H9 (cell line): ENCODE measurements around the gene MSANTD1. TPM values are rescaled to one million over a fixed set of nuclear protein-coding genes. Genes with fewer than 3 reads are reported as not detected.

Experiments used
- DNase-seq: peaks from one replicate; pipeline ENCODE4 v3.0.0-alpha.2; 2017
- H2AFZ ChIP-seq: one replicate; pipeline ENCODE4 v1.6.1; 2013; ENCODE audit warnings: mild to moderate bottlenecking, low read length, control low read depth, moderate library complexity
- H2AK5ac ChIP-seq: 2 replicates; pipeline ENCODE4 v1.6.1; 2013; ENCODE audit warnings: low read length, control low read depth, mixed read lengths; ENCODE audit not compliant: insufficient read length
- H2BK120ac ChIP-seq: one replicate; pipeline ENCODE4 v1.6.1; 2013; ENCODE audit warnings: low read depth, mild to moderate bottlenecking, low read length, control low read depth, inconsistent platforms; ENCODE audit not compliant: poor library complexity, severe bottlenecking
- H2BK12ac ChIP-seq: 2 replicates; pipeline ENCODE4 v1.6.1; 2013; ENCODE audit warnings: low read length, control low read depth, mixed read lengths, low read depth; ENCODE audit not compliant: insufficient read length
- H2BK15ac ChIP-seq: 2 replicates; pipeline ENCODE4 v1.6.1; 2013; ENCODE audit warnings: low read depth, low read length, control low read depth
- H2BK20ac ChIP-seq: one replicate; pipeline ENCODE4 v1.6.1; 2013; ENCODE audit warnings: low read depth, mild to moderate bottlenecking, low read length, control low read depth, inconsistent platforms; ENCODE audit not compliant: poor library complexity, severe bottlenecking
- H2BK5ac ChIP-seq: 2 replicates; pipeline ENCODE4 v1.6.1; 2013; ENCODE audit warnings: low read length, control low read depth, mixed read lengths; ENCODE audit not compliant: insufficient read length
- H3K14ac ChIP-seq: 2 replicates; pipeline ENCODE4 v1.6.1; 2013; ENCODE audit warnings: low read length, control low read depth; ENCODE audit not compliant: insufficient read depth
- H3K18ac ChIP-seq: 2 replicates; pipeline ENCODE4 v1.6.1; 2013; ENCODE audit warnings: low read depth, mild to moderate bottlenecking, mixed read lengths, low read length, control low read depth; ENCODE audit not compliant: insufficient read length
- H3K23ac ChIP-seq: 2 replicates; pipeline ENCODE4 v1.6.1; 2013; ENCODE audit warnings: low read length, control low read depth, mixed read lengths, low read depth; ENCODE audit not compliant: insufficient read length
- H3K23me2 ChIP-seq: 2 replicates; pipeline ENCODE4 v1.6.1; 2013; ENCODE audit warnings: low read depth, mild to moderate bottlenecking, mixed read lengths, low read length, control low read depth; ENCODE audit not compliant: insufficient read length, poor library complexity, severe bottlenecking
- H3K27ac ChIP-seq: 2 replicates; pipeline ENCODE4 v1.5.1; 2013; ENCODE audit warnings: low read length, control low read depth, mixed read lengths, low read depth; ENCODE audit not compliant: insufficient read length
- H3K27me3 ChIP-seq: 2 replicates; pipeline ENCODE4 v1.6.1; 2013; ENCODE audit warnings: low read length, control low read depth, inconsistent platforms; ENCODE audit not compliant: insufficient read depth
- H3K4ac ChIP-seq: 2 replicates; pipeline ENCODE4 v1.6.1; 2013; ENCODE audit warnings: low read depth, mild to moderate bottlenecking, control low read depth, inconsistent platforms, low read length, moderate library complexity
- H3K4me1 ChIP-seq: 2 replicates; pipeline ENCODE4 v1.6.1; 2013; ENCODE audit warnings: low read length, control low read depth, inconsistent platforms; ENCODE audit not compliant: insufficient read depth
- H3K4me2 ChIP-seq: 2 replicates; pipeline ENCODE4 v1.6.1; 2013; ENCODE audit warnings: low read length, control low read depth, mixed read lengths; ENCODE audit not compliant: insufficient read length, insufficient read depth
- H3K56ac ChIP-seq: 2 replicates; pipeline ENCODE4 v1.6.1; 2013; ENCODE audit warnings: low read depth, mild to moderate bottlenecking, mixed read lengths, low read length, control low read depth; ENCODE audit not compliant: insufficient read length
- H3K79me1 ChIP-seq: 2 replicates; pipeline ENCODE4 v1.6.1; 2013; ENCODE audit warnings: low read depth, mild to moderate bottlenecking, moderate library complexity, low read length, control low read depth, inconsistent platforms; ENCODE audit not compliant: insufficient read depth, poor library complexity, severe bottlenecking
- H3K79me2 ChIP-seq: 2 replicates; pipeline ENCODE4 v1.6.1; 2013; ENCODE audit warnings: low read length, control low read depth, inconsistent platforms; ENCODE audit not compliant: insufficient read depth
- H3K9ac ChIP-seq: 2 replicates; pipeline ENCODE4 v1.6.1; 2013; ENCODE audit warnings: low read length, control low read depth, mixed read lengths; ENCODE audit not compliant: insufficient read length; ENCODE audit errors: extremely low read depth
- H3K9me3 ChIP-seq: one replicate; pipeline ENCODE4 v1.6.1; 2013; ENCODE audit warnings: low read depth, low read length, inconsistent platforms; ENCODE audit not compliant: control insufficient read depth
- H3T11ph ChIP-seq: one replicate; pipeline ENCODE4 v1.6.1; 2013; ENCODE audit warnings: mild to moderate bottlenecking, low read length, control low read depth, inconsistent platforms
- H4K20me1 ChIP-seq: one replicate; pipeline ENCODE4 v1.6.1; 2013; ENCODE audit not compliant: control insufficient read depth, insufficient read length, insufficient read depth
- H4K5ac ChIP-seq: 2 replicates; pipeline ENCODE4 v1.6.1; 2013; ENCODE audit warnings: low read depth, mild to moderate bottlenecking, mixed read lengths, low read length, control low read depth; ENCODE audit not compliant: insufficient read length
- H4K8ac ChIP-seq: replicated peaks from 2 replicates; pipeline ENCODE4 v1.6.1; 2013; ENCODE audit warnings: low read length, control low read depth, mixed read lengths, low read depth; ENCODE audit not compliant: insufficient read length
- H4K91ac ChIP-seq: 2 replicates; pipeline ENCODE4 v1.6.1; 2013; ENCODE audit warnings: low read depth, mild to moderate bottlenecking, moderate library complexity, mixed read lengths, low read length, control low read depth; ENCODE audit not compliant: insufficient read length
- H3K27ac Mint-ChIP-seq, 3 experiments: 2 replicates in 2 of 3; 3 replicates in 1 of 3; pipeline ENCODE4 v1.8.0; 2020 to 2021; ENCODE audit warnings: mixed read lengths in 3 of 3, mild to moderate bottlenecking in 1 of 3, moderate library complexity in 1 of 3
- H3K27me3 Mint-ChIP-seq: 2 replicates; pipeline ENCODE4 v1.8.0; 2021; ENCODE audit warnings: low read depth, mild to moderate bottlenecking, moderate library complexity, mixed read lengths
- H3K36me3 Mint-ChIP-seq, 3 experiments: 2 replicates in 2 of 3; 3 replicates in 1 of 3; pipeline ENCODE4 v1.8.0; 2020 to 2021; ENCODE audit warnings: low read depth in 3 of 3, mixed read lengths in 3 of 3; ENCODE audit not compliant: insufficient read depth in 1 of 3
- H3K4me1 Mint-ChIP-seq, 2 experiments: 2 replicates each; pipeline ENCODE4 v1.8.0; 2020; ENCODE audit warnings: mixed read lengths in 2 of 2
- H3K4me3 Mint-ChIP-seq, 2 experiments: 2 replicates in 1 of 2; 3 replicates in 1 of 2; pipeline ENCODE4 v1.8.0; 2020 to 2021; ENCODE audit warnings: mild to moderate bottlenecking in 2 of 2, mixed read lengths in 2 of 2, moderate library complexity in 1 of 2
- H3K9me3 Mint-ChIP-seq, 2 experiments: 2 replicates in 1 of 2; 3 replicates in 1 of 2; pipeline ENCODE4 v1.8.0; 2020; ENCODE audit warnings: mild to moderate bottlenecking in 2 of 2, mixed read lengths in 2 of 2, moderate library complexity in 1 of 2
- CTCF ChIP-seq: fragments of 200-600 bp; sonication (generic); conservative IDR thresholded peaks from 3 replicates; pipeline ENCODE4 v1.8.0; 2021; ENCODE audit warnings: antibody characterized with exemption, mild to moderate bottlenecking
- WGBS: extraction: QIAGEN DNeasy Blood & Tissue Kit; methylation state at CpG from one replicate; pipeline ENCODE4 v1.1.7; 2013; ENCODE audit warnings: missing lambda C conversion rate, low lambda C conversion rate, mixed read lengths; ENCODE audit not compliant: insufficient read length; ENCODE audit errors: extremely low coverage; 5-methylcytosine and 5-hydroxymethylcytosine counted together
- total RNA-seq: library from RNA; stranded (reverse); gene quantifications from 2 replicates; pipeline ENCODE4 v1.2.1, GENCODE V29; 2021

Gene MSANTD1
- total RNA-seq, 1 experiment from 2014 or later = 0.83 TPM

- H2BK120ac ChIP-seq = no peak overlapping the region
- Mint-ChIP-seq H3K27me3 (no peaks in the 10 kb centered on the region), H3K9me3 (no peaks in the 10 kb centered on the region; a peak in 1 of 5 replicates), H3K36me3 (no peaks in the 10 kb centered on the region), H3K4me1 (no peaks in the 10 kb centered on the region), H3K4me3 (no peak overlapping the region), H3K27ac (no peak overlapping the region; a peak in 1 of 7 replicates)
- no peaks in the 10 kb centered on the region for H3K27me3 ChIP-seq
- no peak overlapping the region for H2BK15ac ChIP-seq
- H2BK20ac ChIP-seq = no peak overlapping the region
- DNase-seq = peak; percentile 7
- no peak for TF ChIP-seq CTCF
- H2AK5ac ChIP-seq = no peak overlapping the region
- no peaks in the 10 kb centered on the region for H3K79me2 ChIP-seq
- no peak overlapping the region for H3T11ph ChIP-seq
- H3K4ac ChIP-seq = no peak overlapping the region
- no peaks in the 10 kb centered on the region for H3K4me1 ChIP-seq
- H3K14ac ChIP-seq = 0 out of 2 replicates have a peak overlapping the region, but pooled peaks have one; percentile 2
- H3K9me3 ChIP-seq = no peaks in the 10 kb centered on the region
- no peaks in the 10 kb centered on the region for H4K20me1 ChIP-seq
- no peaks in the 10 kb centered on the region for H3K23me2 ChIP-seq
- H2AFZ ChIP-seq = no peak overlapping the region
- H3K9ac ChIP-seq = no peak overlapping the region
- H3K18ac ChIP-seq = no peak overlapping the region
- H3K79me1 ChIP-seq = no peaks in the 10 kb centered on the region
- H4K8ac ChIP-seq = no peak overlapping the region
- no CpG with 5 or more reads among the region's 21 CpGs for WGBS
- H4K91ac ChIP-seq = no peak overlapping the region
- H3K56ac ChIP-seq = no peak overlapping the region
- no peak overlapping the region for H2BK5ac ChIP-seq
- H2BK12ac ChIP-seq = no peak overlapping the region
- no peak overlapping the region for H3K27ac ChIP-seq
- H4K5ac ChIP-seq = no peak overlapping the region
- H3K4me2 ChIP-seq = no peak overlapping the region
- H3K23ac ChIP-seq = no peak overlapping the region
Measured at GRCh38 chr4:3256230-3257102, 7.5 kb downstream of the MSANTD1 start.
